GM23338 (cell line): ENCODE measurements around the gene SMARCC2. TPM values are rescaled to one million over a fixed set of nuclear protein-coding genes. Genes with fewer than 3 reads are reported as not detected.

Experiments used
- ATAC-seq: fragments of 200-7000 bp; cut with Tn5 transposase; 3 replicates; pipeline ENCODE4 v1.9.1; 2020
- DNase-seq: peaks from one replicate; pipeline ENCODE4 v3.0.0-alpha.2; 2015; ENCODE audit warnings: low spot score
- H2AFZ ChIP-seq: fragments of 200-600 bp; sonication (generic); 2 replicates; pipeline ENCODE4 v1.8.0; 2016; ENCODE audit warnings: antibody characterized with exemption, mild to moderate bottlenecking, moderate library complexity
- H3F3A ChIP-seq: fragments of 200-600 bp; sonication (generic); replicated peaks from 2 replicates; pipeline ENCODE4 v1.8.0; 2017; ENCODE audit warnings: antibody characterized with exemption, mixed run types, low read depth
- H3K27ac ChIP-seq: fragments of 200-600 bp; sonication (generic); 2 replicates; pipeline ENCODE4 v1.6.1; 2016; ENCODE audit warnings: low read depth
- H3K27me3 ChIP-seq: fragments of 200-600 bp; sonication (generic); 2 replicates; pipeline ENCODE4 v1.8.0; 2016; ENCODE audit warnings: mild to moderate bottlenecking, mixed run types, moderate library complexity; ENCODE audit not compliant: insufficient read depth
- H3K36me3 ChIP-seq: fragments of 200-600 bp; sonication (generic); 2 replicates; pipeline ENCODE4 v1.8.0; 2016; ENCODE audit warnings: mild to moderate bottlenecking; ENCODE audit not compliant: insufficient read depth
- H3K4me1 ChIP-seq: fragments of 200-600 bp; sonication (generic); 2 replicates; pipeline ENCODE4 v1.8.0; 2016; ENCODE audit warnings: mild to moderate bottlenecking, moderate library complexity; ENCODE audit not compliant: insufficient read depth
- H3K4me2 ChIP-seq: fragments of 200-600 bp; sonication (generic); 2 replicates; pipeline ENCODE4 v1.7.1; 2017; ENCODE audit warnings: mixed run types
- H3K4me3 ChIP-seq: fragments of 200-600 bp; sonication (generic); 2 replicates; pipeline ENCODE4 v1.6.1; 2016; ENCODE audit warnings: mixed run types
- H3K79me2 ChIP-seq: fragments of 200-600 bp; sonication (generic); replicated peaks from 2 replicates; pipeline ENCODE4 v1.8.0; 2017; ENCODE audit warnings: mild to moderate bottlenecking; ENCODE audit not compliant: insufficient read depth
- H3K9me2 ChIP-seq: fragments of 200-600 bp; sonication (generic); 2 replicates; pipeline ENCODE4 v1.8.0; 2017; ENCODE audit not compliant: insufficient read depth
- H4K20me1 ChIP-seq: fragments of 200-600 bp; sonication (generic); replicated peaks from 2 replicates; pipeline ENCODE4 v1.8.0; 2017; ENCODE audit warnings: mild to moderate bottlenecking; ENCODE audit not compliant: insufficient read depth
- H3K27ac Mint-ChIP-seq: 2 replicates; pipeline ENCODE4 v1.8.0; 2020; ENCODE audit warnings: inconsistent platforms, mild to moderate bottlenecking, moderate library complexity, mixed read lengths
- H3K27me3 Mint-ChIP-seq: 3 replicates; pipeline ENCODE4 v1.8.0; 2022; ENCODE audit warnings: low read depth, mild to moderate bottlenecking, moderate library complexity, mixed read lengths, inconsistent platforms; ENCODE audit not compliant: insufficient read depth, poor library complexity
- H3K36me3 Mint-ChIP-seq: 3 replicates; pipeline ENCODE4 v1.8.0; 2021; ENCODE audit warnings: low read depth, mild to moderate bottlenecking, inconsistent platforms, moderate library complexity, mixed read lengths
- H3K4me1 Mint-ChIP-seq: 3 replicates; pipeline ENCODE4 v1.8.0; 2020; ENCODE audit warnings: mild to moderate bottlenecking, inconsistent platforms, mixed read lengths
- H3K4me3 Mint-ChIP-seq: 3 replicates; pipeline ENCODE4 v1.8.0; 2021; ENCODE audit warnings: moderate library complexity, mild to moderate bottlenecking, inconsistent platforms, mixed read lengths
- H3K9me3 Mint-ChIP-seq: 3 replicates; pipeline ENCODE4 v1.8.0; 2020; ENCODE audit warnings: moderate library complexity, mild to moderate bottlenecking, inconsistent platforms, mixed read lengths
- EZH2 ChIP-seq: fragments of 200-600 bp; sonication (generic); IDR thresholded peaks from one replicate; pipeline ENCODE4 v1.8.0; 2017; ENCODE audit warnings: antibody characterized with exemption, mild to moderate bottlenecking, low read depth; ENCODE audit not compliant: unreplicated experiment
- EZH2phosphoT487 ChIP-seq: fragments of 200-600 bp; sonication (generic); IDR thresholded peaks from one replicate; pipeline ENCODE4 v1.8.1; 2018; ENCODE audit warnings: antibody characterized with exemption; ENCODE audit not compliant: unreplicated experiment
- JUNB ChIP-seq: IDR thresholded peaks from one replicate; pipeline ENCODE4 v1.6.1; 2016; ENCODE audit warnings: antibody characterized with exemption; ENCODE audit not compliant: unreplicated experiment
- NANOG ChIP-seq: IDR thresholded peaks from 2 replicates; pipeline ENCODE4 v1.6.1; 2016; ENCODE audit warnings: antibody characterized with exemption, borderline replicate concordance
- REST ChIP-seq: IDR thresholded peaks from one replicate; pipeline ENCODE4 v1.6.1; 2018; ENCODE audit warnings: antibody characterized with exemption; ENCODE audit not compliant: unreplicated experiment
- ZNF114 ChIP-seq: fragments of 250-450 bp; sonication (Bioruptor Pico); IDR thresholded peaks from 2 replicates; pipeline ENCODE4 v1.5.0; 2020; ENCODE audit warnings: mild to moderate bottlenecking, moderate library complexity
- ZNF331 ChIP-seq: fragments of 250-450 bp; sonication (Bioruptor Pico); IDR thresholded peaks from 2 replicates; pipeline ENCODE4 v1.5.0; 2020; ENCODE audit warnings: low read depth, mild to moderate bottlenecking, moderate library complexity
- polyA plus RNA-seq: library from polyadenylated mRNA; unstranded; fragments of >200 nt; fragmentation: Nextera tagmentation; extraction: Ambion mirVana; gene quantifications from 2 replicates; pipeline ENCODE4 v1.2.1, GENCODE V29; 2016
- total RNA-seq: library from RNA; depleted of rRNA; stranded (reverse); fragments of >200 nt; shearing (Covaris generic); gene quantifications from 2 replicates; pipeline ENCODE4 v1.2.3, GENCODE V29; 2014
- TF ChIP-seq, protein P1 (sequence below): fragments of 250-450 bp; sonication (Bioruptor Pico); IDR thresholded peaks from 2 replicates; pipeline ENCODE4 v1.5.0; 2020; ENCODE audit warnings: mild to moderate bottlenecking, moderate library complexity
- TF ChIP-seq, protein P2 (sequence below), 2 experiments: fragments of 200-600 bp in 1 of 2; sonication (generic) in 1 of 2; conservative IDR thresholded peaks; 2 replicates each; pipeline versions ENCODE4 v1.5.1 to v1.6.1; 2016 to 2017; ENCODE audit warnings: antibody characterized with exemption in 2 of 2, low read depth in 2 of 2, mild to moderate bottlenecking in 2 of 2, moderate library complexity in 1 of 2

The SMARCC2 gene
- total and polyA plus RNA-seq, 2 experiments from 2014 or later: 40.4 to 68.3 TPM

- Histone ChIP-seq H3K4me1 (peaks cover 17% of the 10 kb centered on the region), H3K9me2 (no peaks in the 10 kb centered on the region), H3K79me2 (peaks cover 21% of the 10 kb centered on the region), H3K4me3 (peak overlapping the region; percentile 44), H3K36me3 (peaks cover 12% of the 10 kb centered on the region; the same call in 1 of the 2 replicates), H3F3A (peaks cover 4% of the 10 kb centered on the region; the same call in 1 of the 2 replicates), H2AFZ (no peak overlapping the region), H3K27me3 (no peaks in the 10 kb centered on the region), H3K4me2 (peak overlapping the region; percentile 72), H3K27ac (peak overlapping the region; percentile 73), H4K20me1 (peaks cover 12% of the 10 kb centered on the region; the same call in 1 of the 2 replicates)
- DNase-seq: no peak
- Mint-ChIP-seq H3K27me3 (peaks cover 3% of the 10 kb centered on the region), H3K27ac (no peak overlapping the region), H3K36me3 (peaks cover 22% of the 10 kb centered on the region), H3K4me3 (peak overlapping the region; percentile 98), H3K9me3 (no peaks in the 10 kb centered on the region), H3K4me1 (peaks cover 30% of the 10 kb centered on the region)
- TF ChIP-seq ZNF114 (CRISPR knock-in tag) (no peak), ZNF331 (CRISPR knock-in tag) (no peak), EZH2phosphoT487 (no peak), NANOG (no peak), JUNB (no peak), EZH2 (no peak), REST (no peak)
- TF ChIP-seq, protein P1, sequence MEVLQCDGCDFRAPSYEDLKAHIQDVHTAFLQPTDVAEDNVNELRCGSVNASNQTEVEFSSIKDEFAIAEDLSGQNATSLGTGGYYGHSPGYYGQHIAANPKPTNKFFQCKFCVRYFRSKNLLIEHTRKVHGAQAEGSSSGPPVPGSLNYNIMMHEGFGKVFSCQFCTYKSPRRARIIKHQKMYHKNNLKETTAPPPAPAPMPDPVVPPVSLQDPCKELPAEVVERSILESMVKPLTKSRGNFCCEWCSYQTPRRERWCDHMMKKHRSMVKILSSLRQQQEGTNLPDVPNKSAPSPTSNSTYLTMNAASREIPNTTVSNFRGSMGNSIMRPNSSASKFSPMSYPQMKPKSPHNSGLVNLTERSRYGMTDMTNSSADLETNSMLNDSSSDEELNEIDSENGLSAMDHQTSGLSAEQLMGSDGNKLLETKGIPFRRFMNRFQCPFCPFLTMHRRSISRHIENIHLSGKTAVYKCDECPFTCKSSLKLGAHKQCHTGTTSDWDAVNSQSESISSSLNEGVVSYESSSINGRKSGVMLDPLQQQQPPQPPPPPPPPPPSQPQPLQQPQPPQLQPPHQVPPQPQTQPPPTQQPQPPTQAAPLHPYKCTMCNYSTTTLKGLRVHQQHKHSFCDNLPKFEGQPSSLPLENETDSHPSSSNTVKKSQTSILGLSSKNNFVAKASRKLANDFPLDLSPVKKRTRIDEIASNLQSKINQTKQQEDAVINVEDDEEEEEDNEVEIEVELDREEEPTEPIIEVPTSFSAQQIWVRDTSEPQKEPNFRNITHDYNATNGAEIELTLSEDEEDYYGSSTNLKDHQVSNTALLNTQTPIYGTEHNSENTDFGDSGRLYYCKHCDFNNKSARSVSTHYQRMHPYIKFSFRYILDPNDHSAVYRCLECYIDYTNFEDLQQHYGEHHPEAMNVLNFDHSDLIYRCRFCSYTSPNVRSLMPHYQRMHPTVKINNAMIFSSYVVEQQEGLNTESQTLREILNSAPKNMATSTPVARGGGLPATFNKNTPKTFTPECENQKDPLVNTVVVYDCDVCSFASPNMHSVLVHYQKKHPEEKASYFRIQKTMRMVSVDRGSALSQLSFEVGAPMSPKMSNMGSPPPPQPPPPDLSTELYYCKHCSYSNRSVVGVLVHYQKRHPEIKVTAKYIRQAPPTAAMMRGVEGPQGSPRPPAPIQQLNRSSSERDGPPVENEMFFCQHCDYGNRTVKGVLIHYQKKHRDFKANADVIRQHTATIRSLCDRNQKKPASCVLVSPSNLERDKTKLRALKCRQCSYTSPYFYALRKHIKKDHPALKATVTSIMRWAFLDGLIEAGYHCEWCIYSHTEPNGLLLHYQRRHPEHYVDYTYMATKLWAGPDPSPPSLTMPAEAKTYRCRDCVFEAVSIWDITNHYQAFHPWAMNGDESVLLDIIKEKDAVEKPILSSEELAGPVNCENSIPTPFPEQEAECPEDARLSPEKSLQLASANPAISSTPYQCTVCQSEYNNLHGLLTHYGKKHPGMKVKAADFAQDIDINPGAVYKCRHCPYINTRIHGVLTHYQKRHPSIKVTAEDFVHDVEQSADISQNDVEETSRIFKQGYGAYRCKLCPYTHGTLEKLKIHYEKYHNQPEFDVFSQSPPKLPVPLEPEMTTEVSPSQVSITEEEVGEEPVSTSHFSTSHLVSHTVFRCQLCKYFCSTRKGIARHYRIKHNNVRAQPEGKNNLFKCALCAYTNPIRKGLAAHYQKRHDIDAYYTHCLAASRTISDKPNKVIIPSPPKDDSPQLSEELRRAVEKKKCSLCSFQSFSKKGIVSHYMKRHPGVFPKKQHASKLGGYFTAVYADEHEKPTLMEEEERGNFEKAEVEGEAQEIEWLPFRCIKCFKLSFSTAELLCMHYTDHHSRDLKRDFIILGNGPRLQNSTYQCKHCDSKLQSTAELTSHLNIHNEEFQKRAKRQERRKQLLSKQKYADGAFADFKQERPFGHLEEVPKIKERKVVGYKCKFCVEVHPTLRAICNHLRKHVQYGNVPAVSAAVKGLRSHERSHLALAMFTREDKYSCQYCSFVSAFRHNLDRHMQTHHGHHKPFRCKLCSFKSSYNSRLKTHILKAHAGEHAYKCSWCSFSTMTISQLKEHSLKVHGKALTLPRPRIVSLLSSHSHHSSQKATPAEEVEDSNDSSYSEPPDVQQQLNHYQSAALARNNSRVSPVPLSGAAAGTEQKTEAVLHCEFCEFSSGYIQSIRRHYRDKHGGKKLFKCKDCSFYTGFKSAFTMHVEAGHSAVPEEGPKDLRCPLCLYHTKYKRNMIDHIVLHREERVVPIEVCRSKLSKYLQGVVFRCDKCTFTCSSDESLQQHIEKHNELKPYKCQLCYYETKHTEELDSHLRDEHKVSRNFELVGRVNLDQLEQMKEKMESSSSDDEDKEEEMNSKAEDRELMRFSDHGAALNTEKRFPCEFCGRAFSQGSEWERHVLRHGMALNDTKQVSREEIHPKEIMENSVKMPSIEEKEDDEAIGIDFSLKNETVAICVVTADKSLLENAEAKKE (CRISPR knock-in tag): no peak
- TF ChIP-seq, protein P2, sequence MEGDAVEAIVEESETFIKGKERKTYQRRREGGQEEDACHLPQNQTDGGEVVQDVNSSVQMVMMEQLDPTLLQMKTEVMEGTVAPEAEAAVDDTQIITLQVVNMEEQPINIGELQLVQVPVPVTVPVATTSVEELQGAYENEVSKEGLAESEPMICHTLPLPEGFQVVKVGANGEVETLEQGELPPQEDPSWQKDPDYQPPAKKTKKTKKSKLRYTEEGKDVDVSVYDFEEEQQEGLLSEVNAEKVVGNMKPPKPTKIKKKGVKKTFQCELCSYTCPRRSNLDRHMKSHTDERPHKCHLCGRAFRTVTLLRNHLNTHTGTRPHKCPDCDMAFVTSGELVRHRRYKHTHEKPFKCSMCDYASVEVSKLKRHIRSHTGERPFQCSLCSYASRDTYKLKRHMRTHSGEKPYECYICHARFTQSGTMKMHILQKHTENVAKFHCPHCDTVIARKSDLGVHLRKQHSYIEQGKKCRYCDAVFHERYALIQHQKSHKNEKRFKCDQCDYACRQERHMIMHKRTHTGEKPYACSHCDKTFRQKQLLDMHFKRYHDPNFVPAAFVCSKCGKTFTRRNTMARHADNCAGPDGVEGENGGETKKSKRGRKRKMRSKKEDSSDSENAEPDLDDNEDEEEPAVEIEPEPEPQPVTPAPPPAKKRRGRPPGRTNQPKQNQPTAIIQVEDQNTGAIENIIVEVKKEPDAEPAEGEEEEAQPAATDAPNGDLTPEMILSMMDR (conservative IDR thresholded peaks at IDR 0.05; ENCODE audit: low read depth in 2 of 2): no peak
- ATAC-seq: no peak
These were observed 62.5 kb downstream of the SMARCC2 start for GRCh38 chr12:56126732-56127239.
